Gastroesophageal sphincter (tissue), 4 donors: ENCODE results near the gene MEF2A. TPM values are rescaled to one million over a fixed set of nuclear protein-coding genes. Genes with fewer than 3 reads are reported as not detected.

Experiments
- ATAC-seq: fragments of 150-250 bp; one replicate; pipeline ENCODE4 v1.9.1; 2016; ENCODE audit warnings: mild to moderate bottlenecking, moderate library complexity
- H3K27ac ChIP-seq, 4 donors: fragments of 200-600 bp; sonication (generic) in 3 of 4; 1 replicate in 3 of 4; 2 replicates in 1 of 4; pipeline ENCODE4 v1.5.1; 2016 to 2019
- H3K27me3 ChIP-seq: fragments of 200-600 bp; sonication (generic); one replicate; pipeline ENCODE4 v1.5.1; 2019
- H3K36me3 ChIP-seq, 2 donors: fragments of 200-600 bp; sonication (generic); one replicate each; pipeline ENCODE4 v1.5.1; 2019; ENCODE audit warnings: control low read depth in 1 of 2
- H3K4me1 ChIP-seq, 3 donors: fragments of 200-600 bp; sonication (generic); 1 replicate in 2 of 3; 2 replicates in 1 of 3; pipeline ENCODE4 v1.5.1; 2016 to 2019; ENCODE audit warnings: control low read depth in 2 of 3
- H3K4me3 ChIP-seq, 2 donors: fragments of 200-600 bp; sonication (generic); one replicate each; pipeline ENCODE4 v1.5.1; 2019; ENCODE audit warnings: mild to moderate bottlenecking in 1 of 2, moderate library complexity in 1 of 2
- H3K9me3 ChIP-seq, 3 donors: fragments of 200-600 bp; sonication (generic); one replicate each; pipeline ENCODE4 v1.5.1; 2017 to 2019; ENCODE audit warnings: control low read depth in 2 of 3
- CTCF ChIP-seq, 4 experiments: fragments of 200-600 bp in 2 of 4; fragments of 450-650 bp in 2 of 4; sonication (generic) in 1 of 4; IDR thresholded peaks; one replicate each; pipeline ENCODE4 v1.5.1; 2017 to 2019; ENCODE audit warnings: antibody characterized with exemption in 4 of 4, mild to moderate bottlenecking in 2 of 4, moderate library complexity in 2 of 4
- EP300 ChIP-seq: sonication (generic); formaldehyde crosslinking; IDR thresholded peaks from one replicate; pipeline ENCODE4 v1.6.1; 2017; ENCODE audit warnings: antibody characterized with exemption, mild to moderate bottlenecking
- POLR2A ChIP-seq, 2 donors: fragments of 450-650 bp; IDR thresholded peaks; one replicate each; pipeline ENCODE4 v1.6.1; 2017; ENCODE audit warnings: antibody characterized with exemption in 2 of 2, mild to moderate bottlenecking in 2 of 2, moderate library complexity in 1 of 2
- POLR2AphosphoS5 ChIP-seq: sonication (generic); formaldehyde crosslinking; IDR thresholded peaks from one replicate; pipeline ENCODE4 v1.6.1; 2017; ENCODE audit warnings: antibody characterized with exemption
- WGBS, 2 donors: methylation state at CpG; one replicate each; pipeline ENCODE4 v1.1.5; 2018; ENCODE audit warnings: low coverage in 1 of 2; 5-methylcytosine and 5-hydroxymethylcytosine counted together
- total RNA-seq, 4 donors: library from RNA; depleted of rRNA; stranded (reverse); fragments of >200 nt; gene quantifications; one replicate each; pipeline ENCODE4 v1.1.0, GENCODE V29; 2016

Gene MEF2A
- total RNA-seq, 4 donors from 2014 or later = 68.8 to 133 (median 95.7) TPM

DNA sequence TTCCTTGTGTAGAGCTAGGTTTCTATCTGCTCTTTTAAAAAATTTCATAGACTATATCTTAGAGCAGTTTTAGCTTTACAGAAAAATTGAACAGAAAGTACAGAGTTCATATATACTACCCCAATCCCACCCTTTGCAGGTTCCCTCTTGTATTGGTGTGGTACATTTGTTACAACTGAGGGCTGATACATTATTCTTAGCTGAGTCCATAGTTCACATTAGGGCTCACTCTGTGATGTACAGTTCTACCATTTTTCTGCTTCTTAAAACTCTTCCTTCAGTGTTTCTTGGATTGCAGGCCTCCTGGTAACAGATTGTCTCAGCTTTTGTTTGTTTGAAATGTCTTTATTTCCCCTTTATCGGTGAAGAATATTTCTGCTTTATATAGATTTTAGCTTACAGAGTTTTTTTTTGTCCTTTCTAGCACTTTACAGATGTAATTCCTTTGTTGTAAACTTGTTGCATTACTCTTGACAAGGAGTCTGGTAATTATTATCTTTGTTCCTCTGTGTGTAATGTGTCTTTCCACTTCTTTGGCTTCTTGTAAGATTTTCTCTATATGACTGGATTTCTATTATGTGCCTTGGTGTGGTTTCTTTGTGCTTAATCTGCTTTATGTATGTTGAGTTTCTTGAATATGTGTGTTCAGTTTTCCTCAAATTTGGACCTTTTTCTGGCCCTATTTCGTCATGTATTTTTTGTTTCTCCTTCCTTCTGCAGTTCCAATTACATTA lies 25.3 kb downstream of the MEF2A start:
- WGBS, 2 donors = 62 to 80% methylated on average over 2 of the region's 2 CpGs
- Histone ChIP-seq H3K27me3 (no peaks in the 10 kb centered on the region), H3K27ac (no peak overlapping the region), H3K4me1 (peaks cover 0 to 55% (median 2%) of the 10 kb centered on the region in 3 donors), H3K4me3 (no peak overlapping the region), H3K9me3 (peaks cover 0 to 18% (median 0%) of the 10 kb centered on the region in 3 donors), H3K36me3 (no peaks in the 10 kb centered on the region)
- no peak for ATAC-seq
- TF ChIP-seq EP300 (no peak), POLR2A (IDR thresholded peaks at IDR 0.05) (no peak), POLR2AphosphoS5 (no peak), CTCF (IDR thresholded peaks at IDR 0.05) (no peak)

DNA sequence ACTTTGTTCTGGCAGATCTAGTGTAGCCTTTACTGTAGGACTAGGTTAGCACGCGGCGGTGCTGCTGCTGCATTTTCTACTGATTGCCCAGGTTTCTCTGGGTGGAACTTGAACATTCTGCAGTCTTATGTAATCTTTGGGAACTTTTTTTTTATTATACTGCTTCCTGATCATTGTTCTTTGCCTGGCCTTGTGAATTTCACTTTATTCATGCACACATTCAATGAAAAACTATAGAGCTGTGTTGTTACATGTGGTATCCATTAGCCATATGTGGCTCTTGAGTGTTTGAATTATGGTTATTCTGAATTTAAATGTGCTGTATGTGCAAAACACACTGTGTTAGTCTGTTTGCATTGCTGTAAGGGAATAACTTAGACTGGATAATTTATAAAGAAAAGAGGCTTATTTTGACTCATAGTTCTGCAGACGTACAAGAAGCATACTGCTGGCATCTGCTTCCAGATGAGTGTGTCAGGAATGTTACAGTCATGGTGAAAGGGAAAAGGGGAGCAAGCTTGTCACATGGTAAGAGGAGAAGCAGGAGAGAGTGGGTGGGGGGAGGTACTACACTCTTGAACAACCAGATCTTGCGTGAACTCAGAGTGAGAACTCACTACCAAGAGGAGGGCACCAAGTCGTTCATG lies 26.5 kb downstream of the MEF2A start:
- ATAC-seq = no peak
- Histone ChIP-seq H3K36me3 (no peaks in the 10 kb centered on the region), H3K4me3 (no peak overlapping the region), H3K9me3 (peaks cover 0 to 7% (median 0%) of the 10 kb centered on the region in 3 donors), H3K27ac (no peak overlapping the region), H3K27me3 (no peaks in the 10 kb centered on the region), H3K4me1 (peaks cover 0 to 62% (median 2%) of the 10 kb centered on the region in 3 donors)
- TF ChIP-seq POLR2A (IDR thresholded peaks at IDR 0.05) (no peak), EP300 (no peak), CTCF (IDR thresholded peaks at IDR 0.05) (no peak), POLR2AphosphoS5 (no peak)
- WGBS, 2 donors = 78 to 79% methylated on average over 4 to 6 of the region's 6 CpGs

DNA sequence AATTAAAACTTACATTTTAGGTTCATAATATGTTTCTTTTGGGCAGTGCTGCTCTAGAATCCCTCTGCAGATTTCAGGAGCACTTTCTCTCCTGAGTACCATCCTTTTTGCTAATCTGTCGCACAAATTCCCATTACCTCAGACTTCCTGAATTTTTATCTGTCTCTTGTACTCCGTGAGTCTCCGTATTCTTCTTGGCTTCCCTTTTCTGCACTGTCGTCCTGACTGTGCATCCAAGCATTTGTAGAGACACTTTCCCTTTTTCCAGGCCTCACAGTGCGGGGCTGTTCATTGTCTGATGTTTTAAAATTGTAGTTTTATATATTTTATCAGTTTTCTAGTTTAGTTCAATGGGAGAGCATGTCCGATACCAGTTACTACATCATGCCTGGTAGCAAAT lies 27.3 kb downstream of the MEF2A start:
- H3K27ac ChIP-seq = no peak overlapping the region
- no peak overlapping the region for H3K4me3 ChIP-seq
- no peak for TF ChIP-seq POLR2A (IDR thresholded peaks at IDR 0.05)
- no peak for TF ChIP-seq POLR2AphosphoS5
- no peak for TF ChIP-seq CTCF (IDR thresholded peaks at IDR 0.05)
- no peak for TF ChIP-seq EP300
- peaks cover 0 to 62% (median 2%) of the 10 kb centered on the region in 3 donors for H3K4me1 ChIP-seq
- ATAC-seq = no peak
- H3K9me3 ChIP-seq = no peaks in the 10 kb centered on the region
- WGBS, 2 donors = 81 to 96% methylated on average over 5 to 6 of the region's 6 CpGs
- no peaks in the 10 kb centered on the region for H3K27me3 ChIP-seq
- H3K36me3 ChIP-seq = no peaks in the 10 kb centered on the region

DNA sequence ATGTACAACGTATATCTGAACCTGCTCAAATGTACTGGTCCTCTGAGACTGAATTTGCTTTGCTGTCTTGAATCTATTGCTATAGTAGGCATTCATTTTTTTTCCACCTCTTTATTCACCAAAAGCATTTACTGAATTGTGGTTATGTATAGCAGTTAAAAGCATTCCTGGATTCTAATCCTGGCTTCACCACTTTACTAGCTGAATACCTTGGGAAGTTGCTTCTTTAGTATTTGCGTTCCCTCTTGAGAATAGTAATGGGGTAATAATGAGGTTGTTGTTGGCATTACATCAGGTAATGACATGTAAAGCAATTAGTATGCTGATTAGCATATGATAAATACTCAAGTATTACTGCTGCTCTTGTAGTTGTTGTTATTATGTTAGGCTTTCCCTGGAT lies 29.1 kb downstream of the MEF2A start:
- no peak overlapping the region for H3K4me3 ChIP-seq
- H3K4me1 ChIP-seq = peaks cover 0 to 50% (median 2%) of the 10 kb centered on the region in 3 donors
- no peak overlapping the region for H3K27ac ChIP-seq
- H3K9me3 ChIP-seq = no peaks in the 10 kb centered on the region
- TF ChIP-seq CTCF (IDR thresholded peaks at IDR 0.05) = no peak
- TF ChIP-seq POLR2A (IDR thresholded peaks at IDR 0.05) = no peak
- TF ChIP-seq POLR2AphosphoS5 = no peak
- no peak for TF ChIP-seq EP300
- H3K27me3 ChIP-seq = no peaks in the 10 kb centered on the region
- no peak for ATAC-seq
- WGBS, 2 donors = 86 to 91% methylated on average over 2 of the region's 2 CpGs
- H3K36me3 ChIP-seq = peaks cover 0 to 4% of the 10 kb centered on the region in 2 donors
